GM18519 (cell line): ENCODE data around the gene SFT2D1.

Experiments used
- ATAC-seq: cut with Tn5 transposase; IDR thresholded peaks from one replicate; pipeline ENCODE4 v1.9.1; 2021; ENCODE audit warnings: mild to moderate bottlenecking, moderate library complexity; ENCODE audit not compliant: unreplicated experiment, low FRiP score

The SFT2D1 gene

GRCh38 chr6:166308769-166309589 lies 33.4 kb downstream of the SFT2D1 start:
- no peak for ATAC-seq

- no peak for ATAC-seq
Measured at GRCh38 chr6:166308033-166308768, 34.1 kb downstream of the SFT2D1 start, which contains the start of gene PRR18. Gene PRR18 (minus strand): TSS chr6:166308392. CDS start chr6:166308142, 250 bp downstream.

DNA sequence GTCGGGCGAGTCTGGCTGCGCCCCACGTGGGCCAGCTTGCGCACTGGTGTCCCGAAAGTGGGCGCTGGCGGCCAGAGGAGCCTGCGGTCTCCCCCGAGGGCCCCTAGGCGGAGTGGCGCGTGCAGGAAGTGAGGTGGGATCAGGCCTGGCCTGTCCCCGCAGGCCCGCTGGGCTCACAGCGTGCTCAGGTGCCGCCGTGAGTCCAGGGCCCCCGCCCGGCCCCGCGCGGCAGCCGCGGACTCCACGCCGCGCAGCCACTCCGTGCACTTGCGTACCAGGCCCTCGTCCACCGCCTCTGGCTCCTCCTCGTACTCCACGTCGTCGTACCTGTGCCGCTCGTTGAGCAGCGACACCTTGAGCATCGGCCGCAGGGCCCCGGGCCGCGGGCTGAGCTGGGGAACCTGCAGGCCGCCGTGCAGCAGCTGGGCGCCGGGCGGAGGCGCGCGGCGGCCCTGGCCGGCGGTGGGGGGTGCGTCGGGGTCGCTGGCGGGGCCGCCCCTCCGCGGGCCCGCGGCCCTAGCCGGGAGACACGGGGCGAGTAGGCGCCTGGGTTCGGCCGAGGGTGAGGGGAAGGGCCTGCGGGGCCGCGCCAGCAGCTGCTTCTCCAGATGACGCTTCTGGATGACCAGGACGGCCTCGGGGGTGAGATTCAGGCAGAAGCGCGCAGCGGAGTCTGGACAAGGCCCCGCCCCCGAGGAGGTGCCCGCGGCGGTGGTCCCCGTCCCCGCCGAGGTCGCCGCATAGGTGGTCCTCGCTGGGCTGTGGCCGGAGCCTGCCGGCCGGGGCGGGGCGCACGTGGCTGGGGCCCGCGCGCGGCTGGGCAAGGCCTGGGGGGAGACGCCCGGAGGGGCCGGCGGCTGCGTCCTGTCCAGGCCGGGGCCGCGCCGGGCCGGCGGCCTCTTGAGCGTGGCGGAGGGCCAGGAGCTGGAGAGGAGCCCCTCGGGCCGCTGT lies 35.0 kb downstream of the SFT2D1 start:
- ATAC-seq, result no peak

GRCh38 chr6:166306378-166307081 lies 35.8 kb downstream of the SFT2D1 start:
- ATAC-seq, result no peak

DNA sequence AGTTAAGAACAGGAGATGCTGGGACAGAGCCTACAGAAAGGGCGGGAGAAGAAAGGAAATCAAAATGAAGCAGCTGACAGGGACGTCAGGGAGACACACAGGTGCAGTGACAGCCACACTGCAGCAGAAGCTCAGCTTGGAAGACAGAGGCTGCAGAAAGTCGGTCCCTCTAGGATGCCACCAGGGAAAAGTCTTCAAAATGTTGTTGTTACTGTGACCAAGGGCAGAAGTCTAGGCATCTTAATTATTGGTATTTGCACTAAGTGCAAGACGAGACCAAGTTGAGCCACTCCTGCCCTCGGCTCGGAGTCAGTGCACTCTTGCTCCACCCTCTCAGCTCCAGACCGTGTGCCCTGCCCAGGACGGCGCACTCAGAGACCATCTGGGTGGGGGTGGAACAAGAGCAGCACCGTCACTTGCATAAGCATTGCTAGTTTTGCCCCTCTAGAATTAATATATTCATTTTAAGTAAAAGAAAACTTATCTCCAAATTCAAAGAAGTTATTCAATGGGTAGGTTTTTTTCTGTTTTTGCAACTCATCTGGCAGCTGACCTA lies 36.7 kb downstream of the SFT2D1 start:
- ATAC-seq, result no peak

GRCh38 chr6:166304106-166304505 lies 38.2 kb downstream of the SFT2D1 start:
- no peak for ATAC-seq

DNA sequence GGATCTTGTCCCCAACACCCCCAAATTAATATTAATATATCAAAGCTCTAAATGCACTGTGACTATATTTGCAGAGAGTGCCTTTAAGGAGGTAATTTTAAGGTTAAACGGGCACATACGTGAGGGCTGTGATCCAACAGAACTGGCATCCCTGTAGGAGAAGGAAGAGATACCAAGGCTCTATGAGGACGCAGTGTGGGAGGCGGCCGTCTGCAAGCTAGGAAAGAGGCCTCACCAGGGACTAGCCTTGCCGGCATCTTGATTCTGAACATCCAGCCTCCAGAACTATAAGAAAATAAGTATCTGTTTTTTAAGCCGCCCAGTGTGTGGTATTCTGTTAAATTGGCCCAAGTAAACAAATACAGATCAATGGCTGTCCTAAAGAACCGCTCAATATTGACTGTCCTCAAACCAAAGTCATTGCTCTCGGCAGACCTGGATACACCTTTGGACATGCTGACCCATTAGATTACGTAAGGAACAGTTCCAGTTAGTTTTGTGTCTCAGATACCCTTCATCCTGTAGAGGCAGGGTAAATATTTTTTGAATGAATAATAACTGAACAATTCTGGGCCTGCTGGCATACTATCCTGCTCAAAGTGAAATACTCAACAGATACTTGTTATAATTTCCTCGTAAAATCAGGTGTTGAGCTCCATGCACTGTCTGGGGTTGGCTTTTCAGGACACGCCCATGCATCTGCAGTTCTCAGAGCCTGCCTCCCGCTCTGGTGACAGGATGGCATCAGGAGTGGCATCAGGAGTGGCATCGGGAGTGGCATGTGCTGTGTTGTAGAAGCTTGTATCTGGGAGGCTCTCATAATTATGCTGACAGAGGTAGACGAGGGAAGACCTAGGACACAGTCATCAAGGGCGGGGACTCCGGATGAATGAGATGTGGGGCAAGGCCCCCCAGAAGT lies 40.5 kb downstream of the SFT2D1 start:
- ATAC-seq, result no peak

DNA sequence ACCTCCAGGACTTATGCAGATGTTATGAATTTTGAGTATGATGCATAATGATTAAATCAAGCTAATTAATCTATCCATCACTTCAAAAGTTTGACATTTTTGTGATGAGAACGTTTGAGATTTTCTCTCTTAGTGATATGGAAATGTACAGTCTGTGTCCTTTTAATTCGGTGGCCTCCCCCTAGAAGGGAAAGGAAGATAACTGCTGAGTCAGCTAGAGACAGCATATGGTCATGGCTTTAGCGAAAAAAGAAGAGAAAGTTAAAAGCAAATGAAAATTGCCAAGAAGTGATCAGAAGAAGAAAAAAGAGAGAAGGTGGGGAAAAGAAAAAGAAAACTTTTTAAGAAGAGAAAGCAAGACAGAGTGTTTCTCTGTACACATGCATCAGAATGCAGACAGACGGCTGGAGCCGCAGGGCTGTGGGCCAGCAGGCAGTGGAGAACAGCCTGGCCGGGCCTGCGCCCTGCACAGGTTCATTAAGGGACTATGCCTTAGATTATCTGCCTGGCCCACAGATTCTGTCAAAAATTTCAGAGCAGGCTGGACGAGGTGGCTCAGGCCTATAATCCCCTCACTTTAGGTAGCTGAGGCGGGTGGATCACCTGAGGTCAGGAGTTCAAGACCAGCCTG lies 41.9 kb downstream of the SFT2D1 start:
- ATAC-seq, result no peak

GRCh38 chr6:166297606-166298005 lies 44.7 kb downstream of the SFT2D1 start:
- ATAC-seq, result no peak

DNA sequence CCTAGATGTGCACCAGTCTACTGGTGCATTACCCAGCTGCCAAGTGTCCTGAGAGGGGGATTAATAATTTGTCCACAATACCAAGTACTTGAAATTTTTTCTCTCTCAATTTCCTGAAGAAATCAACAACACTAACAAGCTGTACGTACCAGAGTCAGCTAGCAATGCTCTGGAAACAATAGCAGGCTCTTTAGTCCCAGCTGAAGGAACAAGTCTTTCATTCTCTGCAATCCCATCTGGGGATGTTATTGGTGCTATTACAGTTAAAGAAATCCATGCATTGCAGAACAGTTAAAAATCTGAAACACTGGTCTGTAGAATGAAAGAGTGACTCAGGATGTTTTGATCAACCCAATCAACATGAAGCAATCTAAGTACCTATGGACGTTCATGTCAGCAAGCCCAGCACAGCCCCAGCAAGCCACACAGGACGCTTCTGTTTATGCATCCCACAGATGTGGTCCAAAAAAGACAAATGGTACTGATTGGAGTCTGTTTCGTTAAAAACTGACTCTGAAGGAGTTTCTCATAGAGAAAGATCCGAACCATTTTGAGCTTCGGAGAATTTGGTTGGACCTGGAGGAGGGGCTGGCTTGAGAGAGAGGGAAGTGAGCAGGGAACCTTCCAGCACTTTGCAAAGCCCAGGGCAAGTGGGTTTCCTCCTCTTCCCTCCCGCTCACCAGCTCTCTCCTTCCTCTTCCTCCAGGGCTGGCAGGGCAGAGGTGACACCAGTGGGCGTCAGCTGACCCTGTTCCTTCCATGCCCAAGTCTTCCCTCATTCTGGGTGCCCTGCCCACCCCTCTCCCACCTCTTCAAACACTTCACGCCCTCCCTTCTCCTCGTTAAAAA lies 46.1 kb downstream of the SFT2D1 start:
- no peak for ATAC-seq

- no peak for ATAC-seq
Measured at GRCh38 chr6:166293731-166294584, 48.4 kb downstream of the SFT2D1 start.

- no peak for ATAC-seq
Measured at GRCh38 chr6:166289207-166290060, 52.9 kb downstream of the SFT2D1 start.

DNA sequence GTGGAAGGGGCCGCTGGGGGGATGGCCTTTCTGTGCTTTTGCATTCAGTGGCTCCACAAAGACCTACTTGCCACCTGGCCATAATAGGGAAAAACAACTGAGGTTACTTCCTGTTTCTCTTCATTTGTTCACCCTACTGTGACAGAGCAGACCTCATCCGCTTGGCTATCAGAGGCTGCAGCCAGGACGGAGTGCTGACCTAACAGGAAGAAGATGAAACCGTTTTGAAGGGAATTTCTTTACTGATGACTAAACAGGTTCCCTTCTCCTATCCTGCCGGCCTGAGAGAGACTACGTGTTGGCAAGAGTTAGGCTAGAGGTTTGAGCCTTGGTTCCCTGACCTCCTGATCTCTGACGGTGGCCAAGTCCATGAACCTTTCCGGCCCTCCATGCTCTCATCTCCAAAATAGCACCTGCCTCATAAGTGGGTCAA lies 55.5 kb downstream of the SFT2D1 start:
- peak; percentile 96 for ATAC-seq

DNA sequence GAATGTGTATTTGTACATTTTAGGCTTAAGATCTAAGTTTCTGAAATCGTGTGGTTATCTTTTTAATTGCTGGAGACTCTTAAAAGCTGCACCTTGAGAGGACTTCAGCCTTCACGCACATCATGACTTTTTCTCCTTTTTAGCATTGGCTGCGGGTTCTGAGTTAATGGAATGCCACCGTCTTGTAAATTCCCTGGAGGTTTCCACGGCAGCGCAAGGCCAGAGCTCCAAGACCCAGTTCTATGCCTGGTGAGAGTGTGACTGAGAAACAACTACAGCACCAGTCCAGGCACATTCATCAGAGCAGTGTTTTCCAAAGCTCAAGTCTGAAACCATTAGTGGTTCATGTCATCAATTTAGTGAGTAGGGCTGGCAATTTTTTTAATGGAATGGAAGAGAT lies 57.1 kb downstream of the SFT2D1 start:
- no peak for ATAC-seq

- ATAC-seq, result no peak
Measured at GRCh38 chr6:166284640-166285039, 57.7 kb downstream of the SFT2D1 start.
